NK-92 (cell line): ENCODE data around the gene GOLGA8K.
"Not testable (repeated sequence)": the region's sequence is repeated elsewhere in the genome, so short reads cannot be mapped to it uniquely, and the experiment has no call there.

Source experiments
- DNase-seq: peaks from one replicate; lab custom pipeline; 2025; ENCODE audit not compliant: unreplicated experiment; lab: John Stamatoyannopoulos, UW

GOLGA8K gene, protein sequence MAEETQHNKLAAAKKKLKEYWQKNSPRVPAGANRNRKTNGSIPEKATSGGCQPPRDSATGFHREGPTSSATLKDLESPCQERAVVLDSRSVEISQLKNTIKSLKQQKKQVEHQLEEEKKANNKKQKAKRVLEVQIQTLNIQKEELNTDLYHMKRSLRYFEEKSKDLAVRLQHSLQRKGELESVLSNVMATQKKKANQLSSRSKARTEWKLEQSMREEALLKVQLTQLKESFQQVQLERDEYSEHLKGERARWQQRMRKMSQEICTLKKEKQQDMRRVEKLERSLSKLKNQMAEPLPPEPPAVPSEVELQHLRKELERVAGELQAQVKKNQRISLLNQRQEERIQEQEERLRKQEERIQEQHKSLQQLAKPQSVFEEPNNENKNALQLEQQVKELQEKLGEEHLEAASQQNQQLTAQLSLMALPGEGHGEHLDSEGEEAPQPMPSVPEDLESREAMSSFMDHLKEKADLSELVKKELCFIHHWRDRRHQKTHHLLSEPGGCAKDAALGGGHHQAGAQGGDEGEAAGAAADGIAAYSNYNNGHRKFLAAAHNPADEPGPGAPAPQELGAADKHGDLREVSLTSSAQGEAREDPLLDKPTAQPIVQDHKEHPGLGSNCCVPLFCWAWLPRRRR

GRCh38 chr15:32403192-32403591, at the start of gene GOLGA8K:
TSS of gene GOLGA8K (minus strand) at chr15:32403292. CDS start at chr15:32403194, 98 bp downstream.
- DNase-seq, result not testable (repeated sequence)

DNA sequence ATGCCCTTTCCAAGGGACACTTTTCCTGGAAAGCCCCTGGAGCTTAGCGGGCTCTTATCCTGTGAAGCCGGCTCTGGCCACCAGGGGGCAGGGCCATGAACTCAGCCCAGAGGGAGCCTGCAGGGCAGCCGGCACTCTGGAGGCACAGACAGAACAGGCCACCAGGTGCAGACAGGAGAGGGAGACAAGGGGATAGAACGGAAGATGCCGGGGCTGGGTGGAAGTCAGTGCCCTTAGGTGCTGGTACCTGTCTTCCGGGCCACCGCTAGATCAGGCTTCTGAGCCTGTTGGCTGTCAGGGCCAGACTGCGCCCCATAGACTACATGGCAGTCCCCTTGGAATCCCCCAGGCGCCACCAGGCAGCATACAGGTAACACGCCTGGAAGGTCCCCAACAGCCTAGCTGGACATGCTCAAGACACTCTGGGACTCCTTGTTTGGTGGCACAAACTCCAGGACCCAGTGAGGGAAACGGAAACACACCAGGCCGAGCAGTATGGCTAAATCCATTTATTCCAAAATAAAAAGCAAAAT, 37.4 kb upstream of the GOLGA8K start:
- DNase-seq, result not testable (repeated sequence)

- DNase-seq, result not testable (repeated sequence)
These were observed 31.2 kb upstream of the GOLGA8K start for GRCh38 chr15:32434102-32434963.

GRCh38 chr15:32427635-32428034, 24.5 kb upstream of the GOLGA8K start:
- not testable (repeated sequence) for DNase-seq

DNA sequence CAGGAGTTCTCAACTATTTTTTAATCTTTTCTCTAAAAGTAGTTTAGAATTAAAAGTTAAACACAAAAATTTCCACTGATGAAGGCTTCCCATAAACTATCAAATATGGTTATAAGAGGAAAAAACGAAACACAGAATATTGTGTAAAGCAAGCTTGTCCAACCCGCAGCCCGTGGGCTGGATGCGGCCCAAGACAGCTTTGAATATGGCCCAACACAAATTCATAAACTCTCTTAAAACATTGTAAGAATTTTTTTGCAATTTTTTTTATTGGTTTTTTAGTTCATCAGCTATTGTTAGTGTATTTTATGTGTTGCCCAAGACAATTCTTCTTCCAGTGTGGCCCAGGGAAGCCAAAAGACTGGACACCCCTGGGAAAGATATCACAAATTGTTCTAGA, 23.4 kb upstream of the GOLGA8K start:
- DNase-seq, result not testable (repeated sequence)

- not testable (repeated sequence) for DNase-seq
These were observed 4.8 kb upstream of the GOLGA8K start for GRCh38 chr15:32407903-32408302.

- DNase-seq, result not testable (repeated sequence)
These were observed 6.6 kb downstream of the GOLGA8K start for GRCh38 chr15:32396522-32396921.

GRCh38 chr15:32394745-32395144, 8.3 kb downstream of the GOLGA8K start:
- not testable (repeated sequence) for DNase-seq

DNA sequence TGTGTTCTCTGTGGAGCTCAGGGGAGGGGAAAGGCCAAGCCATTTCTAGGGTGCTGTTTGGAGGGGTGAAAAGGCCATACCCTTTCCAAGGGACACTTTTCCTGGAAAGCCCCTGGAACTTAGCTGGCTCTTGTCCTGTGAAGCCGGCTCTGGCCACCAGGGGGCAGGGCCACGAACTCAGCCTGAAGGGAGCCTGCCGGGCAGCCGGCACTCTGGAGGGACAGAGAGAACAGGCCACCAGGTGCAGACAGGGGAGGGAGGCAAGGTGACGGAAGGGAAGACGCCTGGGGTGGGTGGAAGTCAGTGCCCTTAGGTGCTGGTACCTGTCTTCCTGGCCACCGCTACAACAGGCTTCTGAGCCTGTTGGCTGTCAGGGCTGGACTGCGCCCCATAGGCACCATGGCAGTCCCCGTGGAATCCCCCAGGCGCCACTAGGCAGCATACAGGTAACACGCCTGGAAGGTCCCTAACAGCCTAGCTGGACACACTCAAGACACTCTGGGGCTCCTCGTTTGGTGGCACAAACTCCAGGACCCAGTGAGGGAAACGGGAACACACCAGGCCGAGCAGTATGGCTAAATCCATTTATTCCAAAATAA, 14.9 kb downstream of the GOLGA8K start:
- not testable (repeated sequence) for DNase-seq

GRCh38 chr15:32385823-32386495, 17.1 kb downstream of the GOLGA8K start:
- not testable (repeated sequence) for DNase-seq

DNA sequence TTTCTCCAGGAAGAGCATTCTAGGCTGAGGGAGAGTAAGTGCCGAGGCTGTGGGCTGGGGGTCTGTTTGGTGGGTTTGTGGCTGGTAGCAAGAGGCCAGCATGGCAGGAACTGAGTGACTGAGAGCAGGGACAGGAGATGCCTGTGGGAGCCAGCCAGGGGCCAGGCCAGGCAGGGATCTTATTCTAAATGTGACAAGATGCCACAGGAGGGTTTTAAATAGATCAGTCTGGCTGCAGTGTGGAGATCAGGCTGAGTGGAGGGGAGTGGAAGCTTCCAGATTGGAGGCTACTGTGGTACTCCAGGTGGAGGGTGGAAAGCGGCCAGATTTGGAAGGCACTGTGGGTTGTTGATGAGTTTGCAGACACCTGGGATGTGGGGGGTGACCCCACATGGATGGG, 28.9 kb downstream of the GOLGA8K start:
- not testable (repeated sequence) for DNase-seq

DNA sequence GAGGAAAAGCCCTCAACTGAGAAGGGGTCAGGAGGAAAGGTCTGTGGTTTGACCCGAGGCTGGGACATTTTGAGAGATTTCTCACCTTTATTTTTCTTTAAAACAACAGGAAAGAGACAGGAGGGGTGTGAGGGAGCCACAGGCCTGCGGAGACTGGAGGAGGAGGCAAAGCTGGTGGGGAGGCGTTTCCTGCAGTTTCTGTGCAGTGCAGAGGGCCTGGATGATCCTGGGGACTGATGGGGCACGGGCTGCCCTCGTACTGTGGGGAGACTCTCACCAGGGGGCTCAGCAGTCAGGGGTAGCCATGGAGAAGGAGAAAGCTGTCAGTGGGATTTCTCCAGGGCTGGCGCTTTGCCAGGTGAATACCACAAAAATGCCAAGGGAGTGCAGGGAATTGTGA, 29.4 kb downstream of the GOLGA8K start:
- not testable (repeated sequence) for DNase-seq

DNA sequence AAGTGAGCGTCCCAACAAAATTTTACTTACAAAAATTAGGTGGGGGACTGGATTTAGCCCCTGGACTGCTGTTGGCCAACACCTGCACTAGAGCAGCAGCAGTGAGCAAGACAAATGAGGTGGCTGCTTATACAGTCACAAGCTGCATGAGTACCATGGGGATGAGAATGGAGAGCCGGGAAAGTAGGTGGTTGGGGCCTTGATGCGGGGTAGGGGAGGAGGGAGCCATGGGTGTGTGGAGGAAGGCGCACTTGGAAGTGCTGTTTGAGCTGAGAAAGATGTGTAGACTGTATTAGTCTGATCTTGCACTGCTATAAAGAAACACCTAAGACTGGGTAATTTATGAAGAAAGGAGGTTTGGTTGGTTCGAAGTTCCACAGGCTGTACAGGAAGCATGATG, 31.0 kb downstream of the GOLGA8K start:
- DNase-seq, result not testable (repeated sequence)

GRCh38 chr15:32370526-32370925, 32.6 kb downstream of the GOLGA8K start:
- DNase-seq, result not testable (repeated sequence)

DNA sequence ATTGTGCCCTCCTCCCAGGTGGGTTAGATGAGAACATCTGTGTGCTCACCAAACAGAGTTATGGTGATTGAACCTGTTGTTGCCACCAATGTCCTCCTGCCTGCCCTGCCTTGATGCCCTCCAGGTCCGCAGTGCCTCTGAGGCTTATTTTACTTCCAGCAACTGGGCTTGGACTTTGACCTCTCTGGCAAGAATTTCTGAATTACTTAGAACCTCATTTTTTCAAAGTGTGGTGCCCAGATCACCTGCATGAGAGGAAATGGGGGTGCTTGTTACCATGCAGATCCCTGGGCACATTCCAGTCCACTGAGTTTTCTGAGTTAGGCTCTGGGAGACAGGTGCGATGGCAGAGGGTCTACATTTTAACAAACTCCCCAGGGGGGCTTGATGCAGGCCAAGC, 33.0 kb downstream of the GOLGA8K start:
- not testable (repeated sequence) for DNase-seq

GRCh38 chr15:32366492-32366891, 36.6 kb downstream of the GOLGA8K start:
- DNase-seq, result not testable (repeated sequence)

GRCh38 chr15:32365955-32366354, 37.1 kb downstream of the GOLGA8K start:
- DNase-seq, result not testable (repeated sequence)

- DNase-seq, result not testable (repeated sequence)
These were observed 38.1 kb downstream of the GOLGA8K start for GRCh38 chr15:32364944-32365343.

- not testable (repeated sequence) for DNase-seq
These were observed 39.6 kb downstream of the GOLGA8K start for GRCh38 chr15:32363449-32363848.

DNA sequence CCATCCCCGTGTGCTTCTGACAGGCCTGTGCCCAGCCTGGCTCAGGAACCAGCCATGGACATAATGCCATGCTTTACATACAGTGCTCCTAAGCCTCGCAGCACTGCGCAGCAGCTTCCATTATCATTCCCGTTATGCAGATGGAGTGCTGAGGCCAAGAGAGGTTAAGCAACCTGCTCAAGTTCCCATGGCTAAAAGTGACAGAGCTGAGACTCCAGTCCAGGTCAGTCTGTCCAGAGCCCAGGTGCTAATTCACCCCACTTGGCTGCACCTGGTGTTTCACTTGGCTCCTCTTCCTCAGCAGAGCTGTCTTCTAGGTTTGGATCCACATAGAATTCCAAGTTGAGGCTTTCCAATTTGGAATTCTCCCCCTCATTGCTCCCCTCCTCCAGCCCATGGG, 41.4 kb downstream of the GOLGA8K start:
- DNase-seq, result not testable (repeated sequence)
